Type B pancreatic cell (in vitro differentiated cells): ENCODE data around the gene KCNN3. TPM values are rescaled to one million over a fixed set of nuclear protein-coding genes. Genes with fewer than 3 reads are reported as not detected.

ENCODE experiments used
- DNase-seq: peaks from one replicate; pipeline ENCODE4 v3.0.0; 2021; ENCODE audit warnings: mixed read lengths; ENCODE audit not compliant: unreplicated experiment; ENCODE audit errors: extremely low spot score
- H3K27ac Mint-ChIP-seq: 2 replicates; pipeline ENCODE4 v1.8.0; 2021; ENCODE audit warnings: mild to moderate bottlenecking, mixed read lengths
- H3K27me3 Mint-ChIP-seq: 2 replicates; pipeline ENCODE4 v1.8.0; 2021; ENCODE audit warnings: mixed read lengths
- H3K36me3 Mint-ChIP-seq: 2 replicates; pipeline ENCODE4 v1.8.0; 2021; ENCODE audit warnings: mixed read lengths
- H3K4me1 Mint-ChIP-seq: one replicate; pipeline ENCODE4 v1.8.0; 2021; ENCODE audit warnings: mixed read lengths; ENCODE audit not compliant: unreplicated experiment
- H3K4me3 Mint-ChIP-seq: 2 replicates; pipeline ENCODE4 v1.8.0; 2021; ENCODE audit warnings: mild to moderate bottlenecking, mixed read lengths
- H3K9me3 Mint-ChIP-seq: 2 replicates; pipeline ENCODE4 v1.8.0; 2021; ENCODE audit warnings: mixed read lengths
- CTCF ChIP-seq: fragments of 200-600 bp; sonication (generic); conservative IDR thresholded peaks from 2 replicates; pipeline ENCODE4 v1.5.0; 2021; ENCODE audit warnings: antibody characterized with exemption, mild to moderate bottlenecking
- total RNA-seq: library from RNA; stranded (reverse); gene quantifications from 2 replicates; pipeline ENCODE4 v1.2.1, GENCODE V29; 2021; ENCODE audit warnings: low replicate concordance

KCNN3 gene
- total RNA-seq, 1 donor from 2014 or later = 3.8 TPM

- Mint-ChIP-seq H3K9me3 (no peaks in the 10 kb centered on the region), H3K4me3 (peak overlapping the region; percentile 40), H3K27ac (peak overlapping the region; percentile 8), H3K27me3 (peaks cover 23% of the 10 kb centered on the region), H3K4me1 (peaks cover 23% of the 10 kb centered on the region), H3K36me3 (no peaks in the 10 kb centered on the region)
- no peak for DNase-seq
- no peak for TF ChIP-seq CTCF
These were observed 15.0 kb upstream of the KCNN3 start for GRCh38 chr1:154884869-154885701.

GRCh38 chr1:154883919-154884868 lies 14.1 kb upstream of the KCNN3 start:
- no peak for DNase-seq
- H3K9me3 Mint-ChIP-seq = no peaks in the 10 kb centered on the region
- H3K36me3 Mint-ChIP-seq = no peaks in the 10 kb centered on the region
- peak overlapping the region; percentile 8 for H3K27ac Mint-ChIP-seq
- TF ChIP-seq CTCF = no peak
- peak overlapping the region; percentile 40 for H3K4me3 Mint-ChIP-seq
- peaks cover 23% of the 10 kb centered on the region for H3K4me1 Mint-ChIP-seq
- H3K27me3 Mint-ChIP-seq = peaks cover 25% of the 10 kb centered on the region

DNA sequence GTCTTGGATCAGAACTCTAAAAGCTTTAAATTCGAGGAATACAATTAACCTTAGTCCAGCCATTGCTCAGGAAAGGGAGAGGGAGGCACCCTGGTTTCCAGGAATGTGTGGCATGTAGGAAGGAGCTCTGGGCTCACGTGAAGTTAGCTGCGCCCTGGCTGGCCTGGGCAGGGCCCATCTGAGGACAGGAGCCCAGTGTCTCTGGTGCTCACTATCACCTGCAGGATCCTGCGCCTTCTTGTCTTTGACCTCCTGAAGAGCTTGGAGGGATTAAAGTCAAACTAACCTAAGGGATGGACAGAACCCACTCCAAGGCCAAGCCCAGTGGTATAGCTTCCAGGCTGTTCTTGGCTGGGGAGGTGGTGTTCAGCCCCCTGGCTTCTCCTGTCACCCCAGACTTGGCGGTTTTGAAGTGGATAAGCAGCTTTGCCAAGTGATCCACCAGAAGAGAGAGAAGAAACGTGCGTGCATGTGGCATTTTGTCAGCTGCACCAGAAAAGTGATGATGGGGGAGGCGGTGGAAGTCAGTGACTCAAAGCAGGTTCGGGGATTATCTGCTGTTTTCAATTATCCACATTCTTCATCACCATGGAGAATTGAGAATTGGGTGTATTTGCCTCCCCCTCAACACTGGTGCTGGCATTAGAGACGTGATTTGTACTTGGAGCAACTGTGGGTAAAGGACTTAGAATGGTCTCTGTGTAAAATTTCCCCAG lies 11.9 kb upstream of the KCNN3 start:
- H3K4me3 Mint-ChIP-seq = no peak overlapping the region
- no peak for DNase-seq
- no peaks in the 10 kb centered on the region for H3K9me3 Mint-ChIP-seq
- no peak for TF ChIP-seq CTCF
- no peak overlapping the region for H3K27ac Mint-ChIP-seq
- H3K4me1 Mint-ChIP-seq = peaks cover 23% of the 10 kb centered on the region
- H3K36me3 Mint-ChIP-seq = no peaks in the 10 kb centered on the region
- H3K27me3 Mint-ChIP-seq = peaks cover 15% of the 10 kb centered on the region

DNA sequence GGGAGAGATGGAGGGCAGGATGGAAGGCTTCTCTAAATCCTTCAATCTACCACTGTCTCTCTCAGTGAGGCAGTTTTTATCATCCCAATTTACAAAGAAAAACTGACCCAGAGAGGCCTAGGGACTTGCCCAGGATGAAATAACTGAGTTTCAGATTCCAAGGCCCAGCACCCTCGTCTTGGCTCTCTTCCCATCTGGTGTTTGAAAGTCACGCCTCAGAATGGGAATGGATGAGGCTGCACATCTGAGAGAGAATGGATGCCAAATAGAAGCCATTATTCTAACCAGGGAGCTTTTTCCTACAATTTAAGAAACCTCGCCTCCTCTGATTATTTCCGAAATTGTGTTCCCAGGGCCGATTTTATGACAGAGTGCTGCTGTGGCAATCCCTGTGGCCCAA lies 10.6 kb upstream of the KCNN3 start:
- H3K36me3 Mint-ChIP-seq = no peaks in the 10 kb centered on the region
- DNase-seq = no peak
- peaks cover 19% of the 10 kb centered on the region for H3K27me3 Mint-ChIP-seq
- no peak overlapping the region for H3K4me3 Mint-ChIP-seq
- no peak for TF ChIP-seq CTCF
- H3K4me1 Mint-ChIP-seq = peaks cover 16% of the 10 kb centered on the region
- no peaks in the 10 kb centered on the region for H3K9me3 Mint-ChIP-seq
- no peak overlapping the region for H3K27ac Mint-ChIP-seq

GRCh38 chr1:154879038-154879421 lies 8.9 kb upstream of the KCNN3 start:
- Mint-ChIP-seq H3K27me3 (peaks cover 19% of the 10 kb centered on the region), H3K36me3 (no peaks in the 10 kb centered on the region), H3K27ac (no peak overlapping the region), H3K4me1 (peaks cover under 1% of the 10 kb centered on the region), H3K9me3 (no peaks in the 10 kb centered on the region), H3K4me3 (no peak overlapping the region)
- no peak for TF ChIP-seq CTCF
- DNase-seq = no peak
